HepG2 (cell line): Measurements from ENCODE around the gene UBE2M. TPM values are rescaled to one million over a fixed set of nuclear protein-coding genes. Genes with fewer than 3 reads are reported as not detected.
"Not testable (repeated sequence)": the region's sequence is repeated elsewhere in the genome, so short reads cannot be mapped to it uniquely, and the experiment has no call there.

Source experiments
- ATAC-seq: fragments of 200-7000 bp; cut with Tn5 transposase; 3 replicates; pipeline ENCODE4 v1.9.1; 2020; ENCODE audit warnings: mild to moderate bottlenecking, moderate library complexity
- BruUV-seq: library from RNA; stranded (reverse); fragments of 400-500 nt; replicated peaks from 2 replicates; lab custom pipeline; 2021; lab: Mats Ljungman, UMichigan
- CTCF ChIA-PET: fragments of 300-600 bp; formaldehyde crosslinking; extraction: SDS; loops from one replicate; lab custom pipeline; 2021; ENCODE audit warnings: low total read pairs, inconsistent platforms, low intra/inter-chr PET ratio; lab: Yijun Ruan, JAX
- POLR2A ChIA-PET: fragments of 350-600 bp; sonication (Branson Sonifier 250); formaldehyde crosslinking; loops from one replicate; lab custom pipeline; 2020; ENCODE audit warnings: antibody characterized with exemption, inconsistent platforms; lab: Yijun Ruan, JAX
- DNase-seq: peaks from one replicate; pipeline ENCODE4 v3.0.0-alpha.2; 2015; ENCODE audit warnings: low spot score
- FAIRE-seq: peaks from 3 replicates; lab custom pipeline; 2011; peaks lifted over from hg19 to GRCh38; lab: Jason Lieb, UNC
- H2AFZ ChIP-seq: one replicate; pipeline ENCODE4 v1.6.1; 2011; ENCODE audit warnings: low read length, inconsistent platforms
- H3K27ac ChIP-seq: fragments of 300-600 bp; 3 replicates; pipeline ENCODE4 v1.8.0; 2011; ENCODE audit warnings: mixed run types, mild to moderate bottlenecking, mixed read lengths, low read length, inconsistent platforms; ENCODE audit not compliant: insufficient read depth; ENCODE audit errors: extremely low read length
- H3K27me3 ChIP-seq, 2 experiments: fragments of 200-600 bp in 1 of 2; 2 replicates in 1 of 2; 3 replicates in 1 of 2; pipeline versions ENCODE4 v1.6.0 to v1.8.0; 2011; ENCODE audit warnings: low read length in 2 of 2, mild to moderate bottlenecking in 2 of 2, moderate library complexity in 2 of 2, inconsistent platforms in 1 of 2; ENCODE audit not compliant: insufficient read depth in 2 of 2, control insufficient read depth in 1 of 2
- H3K36me3 ChIP-seq, 2 experiments: fragments of 200-600 bp in 1 of 2; replicated peaks in 1 of 2; 2 replicates in 1 of 2; 3 replicates in 1 of 2; pipeline versions ENCODE4 v1.5.1 to v1.8.0; 2011; ENCODE audit warnings: low read length in 2 of 2, inconsistent platforms in 1 of 2; ENCODE audit not compliant: insufficient read depth in 2 of 2, control insufficient read depth in 1 of 2
- H3K4me1 ChIP-seq: 2 replicates; pipeline ENCODE4 v1.5.1; 2012; ENCODE audit warnings: low read length, inconsistent platforms; ENCODE audit not compliant: insufficient read depth
- H3K4me2 ChIP-seq: 2 replicates; pipeline ENCODE4 v1.6.0; 2011; ENCODE audit warnings: low read depth, low read length, inconsistent platforms
- H3K4me3 ChIP-seq, 3 experiments: fragments of 200-600 bp in 1 of 3; sonication (generic), shearing (Covaris generic) in 1 of 3; replicated peaks in 1 of 3; 2 replicates each; pipeline ENCODE4 v1.5.1; 2011 to 2016; ENCODE audit warnings: low read length in 3 of 3, inconsistent platforms in 2 of 3, low read depth in 2 of 3, mild to moderate bottlenecking in 2 of 3, control low read depth in 1 of 3, mixed read lengths in 1 of 3; ENCODE audit not compliant: insufficient read depth in 1 of 3
- H3K79me2 ChIP-seq: one replicate; pipeline ENCODE4 v1.6.1; 2011; ENCODE audit warnings: low read length, inconsistent platforms; ENCODE audit not compliant: insufficient read depth
- H3K9ac ChIP-seq: 2 replicates; pipeline ENCODE4 v1.6.0; 2011; ENCODE audit warnings: mild to moderate bottlenecking, low read depth, low read length, inconsistent platforms; ENCODE audit not compliant: insufficient read depth
- H3K9me3 ChIP-seq: 2 replicates; pipeline ENCODE4 v1.5.1; 2012; ENCODE audit warnings: mild to moderate bottlenecking, low read length
- H4K20me1 ChIP-seq: 2 replicates; pipeline ENCODE4 v1.6.0; 2011; ENCODE audit warnings: inconsistent platforms, mild to moderate bottlenecking, low read length, moderate library complexity; ENCODE audit not compliant: insufficient read depth
- RELA ChIP-seq: sonication (generic); formaldehyde crosslinking; IDR thresholded peaks from 2 replicates; pipeline ENCODE4 v1.4.0; 2020; ENCODE audit warnings: missing genetic modification reagents
- TCF7 ChIP-seq: sonication (generic); IDR thresholded peaks from 2 replicates; pipeline ENCODE4 v1.6.1; 2016; ENCODE audit warnings: antibody characterized with exemption, low read depth
- WIZ ChIP-seq: sonication (generic); formaldehyde crosslinking; IDR thresholded peaks from 2 replicates; pipeline ENCODE4 v1.5.1; 2020; ENCODE audit warnings: mild to moderate bottlenecking, missing genetic modification reagents
- ZNF510 ChIP-seq: sonication (generic); formaldehyde crosslinking; IDR thresholded peaks from 2 replicates; pipeline ENCODE4 v1.4.0; 2020; ENCODE audit warnings: low read depth, mild to moderate bottlenecking, missing genetic modification reagents
- ZNF879 ChIP-seq: sonication (generic); formaldehyde crosslinking; IDR thresholded peaks from 2 replicates; pipeline ENCODE4 v1.8.1; 2023; ENCODE audit warnings: missing genetic modification reagents
- WGBS: methylation state at CpG from one replicate; pipeline ENCODE4 v1.1.6; 2017; ENCODE audit warnings: low lambda C conversion rate; 5-methylcytosine and 5-hydroxymethylcytosine counted together
- in situ Hi-C: cut with HindIII; loops from 2 replicates; pipeline ENCODE4 v1.10.0; 2017; ENCODE audit warnings: low pct_unique_long_range_greater_than_20kb; ENCODE audit not compliant: extremely low pct_ligation_motif_present
- intact Hi-C: fragments of 100-400 bp; cut with micrococcal nuclease; formaldehyde crosslinking; loops from one replicate; pipeline ENCODE4 v1.10.0; 2022; ENCODE audit not compliant: unreplicated experiment
- polyA plus RNA-seq, 8 experiments: library from polyadenylated mRNA; depleted of rRNA in 3 of 8; stranded (reverse) in 7 of 8; unstranded in 1 of 8; fragments of >200 nt; fragmentation: Illumina TruSeq in 4 of 8; extraction: Trizol in 4 of 8; gene quantifications; 2 replicates each; pipeline versions ENCODE4 v1.2.1 to v1.2.3, GENCODE V29; 2011 to 2016; ENCODE audit warnings: low read depth in 4 of 8, missing spikeins in 1 of 8, mixed read lengths in 1 of 8; ENCODE audit not compliant: insufficient read depth in 1 of 8
- total RNA-seq, 5 experiments: library from RNA; depleted of rRNA; stranded (reverse); fragments of >200 nt; fragmentation: Illumina TruSeq; extraction: Trizol; gene quantifications; 2 replicates each; pipeline ENCODE4 v1.2.3, GENCODE V29; 2016; ENCODE audit warnings: low read depth in 1 of 5
- TF ChIP-seq, protein P1 (sequence below): IDR thresholded peaks from 2 replicates; pipeline ENCODE4 v1.6.1; 2016; ENCODE audit warnings: missing compliant biosample characterization, missing genetic modification reagents, borderline replicate concordance
- TF ChIP-seq, protein P2 (sequence below): sonication (generic); formaldehyde crosslinking; IDR thresholded peaks from 2 replicates; pipeline ENCODE4 v1.8.0; 2022; ENCODE audit warnings: missing genetic modification reagents, mild to moderate bottlenecking, moderate library complexity, borderline replicate concordance
- TF ChIP-seq, protein P3 (sequence below): sonication (generic); formaldehyde crosslinking; IDR thresholded peaks from 2 replicates; pipeline ENCODE4 v1.4.0; 2020; ENCODE audit warnings: missing genetic modification reagents
- TF ChIP-seq, protein P4 (sequence below): conservative IDR thresholded peaks from 2 replicates; pipeline ENCODE4 v1.6.1; 2018; ENCODE audit warnings: missing genetic modification reagents

UBE2M gene
- total and polyA plus RNA-seq, 2 of the 13 experiments (the other 11 are each of a cell fraction or from before 2014, with no cell fraction given): 36.2 to 50.3 TPM

DNA sequence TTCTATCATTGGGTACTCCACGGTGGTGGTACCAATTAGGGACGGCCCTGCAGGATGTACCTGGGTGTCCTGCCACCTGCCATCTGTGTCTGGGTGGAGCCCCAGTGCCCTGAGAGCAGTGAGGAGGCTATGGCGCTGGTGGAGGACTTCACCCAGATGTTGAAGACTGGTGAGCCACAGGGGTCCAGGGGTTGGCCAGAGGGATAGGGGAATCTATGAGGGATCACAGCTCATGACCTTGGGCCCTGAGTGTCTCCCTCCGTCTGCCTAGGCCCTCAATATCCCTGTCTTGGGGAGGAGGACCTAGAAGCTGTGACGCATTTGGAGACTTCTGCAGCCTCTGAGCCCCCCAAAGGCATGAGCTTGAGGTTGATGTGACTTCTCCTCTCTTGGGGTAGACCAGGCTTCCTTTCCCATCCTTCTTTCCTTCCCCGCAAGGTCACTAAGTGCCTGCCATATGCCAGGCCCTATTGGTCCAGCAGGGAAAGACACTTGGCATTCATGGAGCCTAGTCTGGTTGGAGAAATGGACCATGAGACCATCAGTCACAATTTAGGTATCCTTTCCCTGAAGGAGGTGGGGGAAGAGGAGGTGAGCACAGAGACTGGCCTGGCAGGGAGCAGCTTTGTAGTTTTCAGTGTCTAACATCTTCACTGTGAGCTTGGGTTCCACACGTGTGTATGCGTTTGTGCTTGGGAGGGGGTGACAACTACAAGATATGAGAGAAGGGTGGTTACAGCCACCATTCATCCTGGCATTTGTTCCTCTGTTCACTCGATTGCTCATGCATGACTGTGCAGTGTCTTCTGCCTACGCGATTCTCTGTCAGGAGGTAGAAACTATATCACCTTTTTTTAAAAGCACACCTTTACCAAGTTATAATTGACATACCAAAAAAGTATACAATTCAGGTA lies 19.9 kb upstream of the UBE2M start (continued):
- TF ChIP-seq, protein P1, sequence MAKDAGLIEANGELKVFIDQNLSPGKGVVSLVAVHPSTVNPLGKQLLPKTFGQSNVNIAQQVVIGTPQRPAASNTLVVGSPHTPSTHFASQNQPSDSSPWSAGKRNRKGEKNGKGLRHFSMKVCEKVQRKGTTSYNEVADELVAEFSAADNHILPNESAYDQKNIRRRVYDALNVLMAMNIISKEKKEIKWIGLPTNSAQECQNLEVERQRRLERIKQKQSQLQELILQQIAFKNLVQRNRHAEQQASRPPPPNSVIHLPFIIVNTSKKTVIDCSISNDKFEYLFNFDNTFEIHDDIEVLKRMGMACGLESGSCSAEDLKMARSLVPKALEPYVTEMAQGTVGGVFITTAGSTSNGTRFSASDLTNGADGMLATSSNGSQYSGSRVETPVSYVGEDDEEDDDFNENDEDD (CRISPR knock-in tag): no peak
- TF ChIP-seq, protein P2, sequence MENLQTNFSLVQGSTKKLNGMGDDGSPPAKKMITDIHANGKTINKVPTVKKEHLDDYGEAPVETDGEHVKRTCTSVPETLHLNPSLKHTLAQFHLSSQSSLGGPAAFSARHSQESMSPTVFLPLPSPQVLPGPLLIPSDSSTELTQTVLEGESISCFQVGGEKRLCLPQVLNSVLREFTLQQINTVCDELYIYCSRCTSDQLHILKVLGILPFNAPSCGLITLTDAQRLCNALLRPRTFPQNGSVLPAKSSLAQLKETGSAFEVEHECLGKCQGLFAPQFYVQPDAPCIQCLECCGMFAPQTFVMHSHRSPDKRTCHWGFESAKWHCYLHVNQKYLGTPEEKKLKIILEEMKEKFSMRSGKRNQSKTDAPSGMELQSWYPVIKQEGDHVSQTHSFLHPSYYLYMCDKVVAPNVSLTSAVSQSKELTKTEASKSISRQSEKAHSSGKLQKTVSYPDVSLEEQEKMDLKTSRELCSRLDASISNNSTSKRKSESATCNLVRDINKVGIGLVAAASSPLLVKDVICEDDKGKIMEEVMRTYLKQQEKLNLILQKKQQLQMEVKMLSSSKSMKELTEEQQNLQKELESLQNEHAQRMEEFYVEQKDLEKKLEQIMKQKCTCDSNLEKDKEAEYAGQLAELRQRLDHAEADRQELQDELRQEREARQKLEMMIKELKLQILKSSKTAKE: no peak
- no peak for TF ChIP-seq RELA
- TF ChIP-seq ZNF510 (CRISPR knock-in tag): no peak
- no peak for TF ChIP-seq WIZ (CRISPR knock-in tag)
- no peak for TF ChIP-seq TCF7
- TF ChIP-seq, protein P3, sequence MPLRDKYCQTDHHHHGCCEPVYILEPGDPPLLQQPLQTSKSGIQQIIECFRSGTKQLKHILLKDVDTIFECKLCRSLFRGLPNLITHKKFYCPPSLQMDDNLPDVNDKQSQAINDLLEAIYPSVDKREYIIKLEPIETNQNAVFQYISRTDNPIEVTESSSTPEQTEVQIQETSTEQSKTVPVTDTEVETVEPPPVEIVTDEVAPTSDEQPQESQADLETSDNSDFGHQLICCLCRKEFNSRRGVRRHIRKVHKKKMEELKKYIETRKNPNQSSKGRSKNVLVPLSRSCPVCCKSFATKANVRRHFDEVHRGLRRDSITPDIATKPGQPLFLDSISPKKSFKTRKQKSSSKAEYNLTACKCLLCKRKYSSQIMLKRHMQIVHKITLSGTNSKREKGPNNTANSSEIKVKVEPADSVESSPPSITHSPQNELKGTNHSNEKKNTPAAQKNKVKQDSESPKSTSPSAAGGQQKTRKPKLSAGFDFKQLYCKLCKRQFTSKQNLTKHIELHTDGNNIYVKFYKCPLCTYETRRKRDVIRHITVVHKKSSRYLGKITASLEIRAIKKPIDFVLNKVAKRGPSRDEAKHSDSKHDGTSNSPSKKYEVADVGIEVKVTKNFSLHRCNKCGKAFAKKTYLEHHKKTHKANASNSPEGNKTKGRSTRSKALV (CRISPR knock-in tag): no peak
- TF ChIP-seq ZNF879 (CRISPR knock-in tag): no peak
- TF ChIP-seq, protein P4, sequence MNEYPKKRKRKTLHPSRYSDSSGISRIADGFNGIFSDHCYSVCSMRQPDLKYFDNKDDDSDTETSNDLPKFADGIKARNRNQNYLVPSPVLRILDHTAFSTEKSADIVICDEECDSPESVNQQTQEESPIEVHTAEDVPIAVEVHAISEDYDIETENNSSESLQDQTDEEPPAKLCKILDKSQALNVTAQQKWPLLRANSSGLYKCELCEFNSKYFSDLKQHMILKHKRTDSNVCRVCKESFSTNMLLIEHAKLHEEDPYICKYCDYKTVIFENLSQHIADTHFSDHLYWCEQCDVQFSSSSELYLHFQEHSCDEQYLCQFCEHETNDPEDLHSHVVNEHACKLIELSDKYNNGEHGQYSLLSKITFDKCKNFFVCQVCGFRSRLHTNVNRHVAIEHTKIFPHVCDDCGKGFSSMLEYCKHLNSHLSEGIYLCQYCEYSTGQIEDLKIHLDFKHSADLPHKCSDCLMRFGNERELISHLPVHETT (CRISPR knock-in tag): no peak
- TF ChIP-seq, all 625 proteins: peak for 0

DNA sequence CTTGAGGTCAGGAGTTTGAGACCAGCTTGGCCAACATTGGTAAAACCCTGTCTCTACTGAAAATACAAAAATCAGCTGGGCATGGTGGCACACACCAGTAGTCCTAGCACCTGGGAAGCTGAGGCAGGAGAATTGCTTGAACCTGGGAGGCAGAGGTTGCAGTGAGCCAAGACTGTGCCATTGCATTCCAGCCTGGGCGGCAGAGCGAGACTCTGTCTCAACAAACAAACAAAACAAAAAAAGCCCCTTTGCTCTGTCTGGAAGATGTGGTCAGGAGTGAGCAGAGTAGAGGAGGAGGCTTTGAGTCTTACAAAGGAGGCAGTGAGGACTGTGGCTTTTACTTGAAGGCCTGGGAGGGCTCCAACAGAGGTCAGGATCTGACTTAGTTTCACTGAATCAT lies 19.2 kb upstream of the UBE2M start:
- H3K36me3 ChIP-seq, intact Hi-C loops, H2AFZ ChIP-seq, H3K9me3 ChIP-seq, H3K4me2 ChIP-seq, H3K4me3 ChIP-seq, BruUV-seq, DNase-seq, H3K9ac ChIP-seq, POLR2A ChIA-PET, CTCF ChIA-PET, H3K4me1 ChIP-seq, in situ Hi-C loops, H3K27ac ChIP-seq, FAIRE-seq, ATAC-seq, H3K79me2 ChIP-seq, H3K27me3 ChIP-seq, H4K20me1 ChIP-seq: not testable (repeated sequence)
- WGBS: 94% methylated on average over 2 of the region's 2 CpGs
